Mesenchymal stem cell (in vitro differentiated cells and primary cell): ENCODE results near the gene UROD.
"Not testable (repeated sequence)": the region's sequence is repeated elsewhere in the genome, so short reads cannot be mapped to it uniquely, and the experiment has no call there.

ENCODE experiments used
- DNase-seq: peaks from one replicate; pipeline ENCODE4 v3.0.0-alpha.2; 2013
- H2AFZ ChIP-seq: one replicate; pipeline ENCODE4 v1.6.1; 2013; ENCODE audit warnings: low read depth, mild to moderate bottlenecking, control low read depth, inconsistent platforms, low read length, moderate library complexity
- H2AK5ac ChIP-seq: 2 replicates; pipeline ENCODE4 v1.6.1; 2013; ENCODE audit warnings: low read length, moderate library complexity, mild to moderate bottlenecking, inconsistent platforms; ENCODE audit not compliant: severe bottlenecking
- H2BK120ac ChIP-seq: one replicate; pipeline ENCODE4 v1.6.1; 2013; ENCODE audit warnings: low read depth, mild to moderate bottlenecking, inconsistent platforms, low read length, moderate library complexity
- H2BK12ac ChIP-seq, 2 experiments: one replicate each; pipeline ENCODE4 v1.6.1; 2013; ENCODE audit warnings: inconsistent platforms in 2 of 2, low read length in 2 of 2, mild to moderate bottlenecking in 2 of 2, moderate library complexity in 2 of 2, control low read depth in 1 of 2
- H2BK15ac ChIP-seq: one replicate; pipeline ENCODE4 v1.6.1; 2013; ENCODE audit warnings: mild to moderate bottlenecking, low read depth, inconsistent platforms; ENCODE audit not compliant: poor library complexity, severe bottlenecking
- H2BK5ac ChIP-seq: 2 replicates; pipeline ENCODE4 v1.6.1; 2013; ENCODE audit warnings: low read depth, mild to moderate bottlenecking, low read length, control low read depth, inconsistent platforms; ENCODE audit not compliant: poor library complexity, severe bottlenecking
- H3K14ac ChIP-seq, 2 experiments: one replicate each; pipeline ENCODE4 v1.6.1; 2013; ENCODE audit warnings: inconsistent platforms in 2 of 2, low read length in 2 of 2, control low read depth in 1 of 2, mild to moderate bottlenecking in 1 of 2, moderate library complexity in 1 of 2
- H3K18ac ChIP-seq, 2 experiments: one replicate each; pipeline ENCODE4 v1.6.1; 2013; ENCODE audit warnings: inconsistent platforms in 2 of 2, low read length in 2 of 2, control low read depth in 1 of 2, low read depth in 1 of 2, mild to moderate bottlenecking in 1 of 2
- H3K23ac ChIP-seq, 2 experiments: one replicate each; pipeline ENCODE4 v1.6.1; 2013; ENCODE audit warnings: inconsistent platforms in 2 of 2, low read length in 2 of 2, mild to moderate bottlenecking in 2 of 2, moderate library complexity in 2 of 2, control low read depth in 1 of 2
- H3K27ac ChIP-seq: 2 replicates; pipeline ENCODE4 v1.5.1; 2013; ENCODE audit warnings: mild to moderate bottlenecking, moderate library complexity, low read length, control low read depth, inconsistent platforms; ENCODE audit not compliant: poor library complexity, severe bottlenecking
- H3K27me3 ChIP-seq, 2 experiments: 2 replicates each; pipeline versions ENCODE4 v1.6.1 to v1.7.0; 2013; ENCODE audit warnings: low read length in 2 of 2, mild to moderate bottlenecking in 2 of 2, moderate library complexity in 2 of 2, control low read depth in 1 of 2, inconsistent platforms in 1 of 2; ENCODE audit not compliant: control insufficient read depth in 1 of 2, insufficient read depth in 1 of 2
- H3K36me3 ChIP-seq, 2 experiments: 2 replicates each; pipeline versions ENCODE4 v1.6.1 to v1.7.0; 2013; ENCODE audit warnings: low read length in 2 of 2, control low read depth in 1 of 2, inconsistent platforms in 1 of 2, low read depth in 1 of 2, mild to moderate bottlenecking in 1 of 2; ENCODE audit not compliant: insufficient read depth in 2 of 2, control insufficient read depth in 1 of 2
- H3K4ac ChIP-seq, 2 experiments: one replicate each; pipeline ENCODE4 v1.6.1; 2013; ENCODE audit warnings: inconsistent platforms in 2 of 2, low read length in 2 of 2, mild to moderate bottlenecking in 2 of 2, moderate library complexity in 2 of 2, control low read depth in 1 of 2, low read depth in 1 of 2
- H3K4me1 ChIP-seq: 2 replicates; pipeline ENCODE4 v1.6.1; 2013; ENCODE audit warnings: low read depth, low read length, control low read depth; ENCODE audit not compliant: control insufficient read depth, insufficient read depth
- H3K4me2 ChIP-seq: 2 replicates; pipeline ENCODE4 v1.6.1; 2013; ENCODE audit warnings: low read length, mild to moderate bottlenecking, inconsistent platforms; ENCODE audit not compliant: poor library complexity, severe bottlenecking
- H3K4me3 ChIP-seq, 2 experiments: 2 replicates each; pipeline versions ENCODE4 v1.5.1 to v1.7.0; 2013; ENCODE audit warnings: low read length in 2 of 2, mild to moderate bottlenecking in 2 of 2, control low read depth in 1 of 2, low read depth in 1 of 2; ENCODE audit not compliant: insufficient read depth in 1 of 2
- H3K79me1 ChIP-seq: replicated peaks from 2 replicates; pipeline ENCODE4 v1.6.1; 2013; ENCODE audit warnings: mild to moderate bottlenecking, control low read depth, low read length, inconsistent platforms; ENCODE audit not compliant: poor library complexity, severe bottlenecking
- H3K9ac ChIP-seq: 2 replicates; pipeline ENCODE4 v1.7.0; 2013; ENCODE audit warnings: mild to moderate bottlenecking, low read length, moderate library complexity
- H3K9me3 ChIP-seq: 2 replicates; pipeline ENCODE4 v1.7.0; 2013; ENCODE audit warnings: mild to moderate bottlenecking, low read length; ENCODE audit not compliant: control insufficient read depth
- H4K8ac ChIP-seq: one replicate; pipeline ENCODE4 v1.6.1; 2013; ENCODE audit warnings: inconsistent platforms, mild to moderate bottlenecking, low read length, moderate library complexity
- H4K91ac ChIP-seq: one replicate; pipeline ENCODE4 v1.6.1; 2013; ENCODE audit warnings: mild to moderate bottlenecking, low read length, inconsistent platforms
- WGBS: methylation state at CpG from one replicate; pipeline ENCODE4 v1.1.7; 2013; ENCODE audit warnings: mixed read lengths; 5-methylcytosine and 5-hydroxymethylcytosine counted together

UROD gene

GRCh38 chr1:45001011-45001481 is 11.0 kb upstream of the UROD start:
- no peak overlapping the region for H2AK5ac ChIP-seq

GRCh38 chr1:45001576-45001975 is 10.5 kb upstream of the UROD start:
- H2BK12ac ChIP-seq, H3K14ac ChIP-seq, H3K9me3 ChIP-seq, H4K8ac ChIP-seq, DNase-seq, H3K4ac ChIP-seq, H3K79me1 ChIP-seq, H2BK5ac ChIP-seq, H3K9ac ChIP-seq, H2BK120ac ChIP-seq, H3K18ac ChIP-seq, H3K27me3 ChIP-seq, H3K4me1 ChIP-seq, H3K4me3 ChIP-seq, H2AFZ ChIP-seq, H2BK15ac ChIP-seq, H3K23ac ChIP-seq, H4K91ac ChIP-seq, H2AK5ac ChIP-seq, H3K27ac ChIP-seq, H3K4me2 ChIP-seq: not testable (repeated sequence)
- H3K36me3 ChIP-seq, result peaks cover 48 to 57% of the 10 kb centered on the region in 2 experiments
- 92% methylated on average over 8 of the region's 8 CpGs for WGBS

More at GRCh38 chr1:45001011-45001481, 11.0 kb upstream of the UROD start:
- H2BK15ac ChIP-seq, result no peak overlapping the region
- peak overlapping the region in 1 of 2 experiments; percentile 72 for H3K14ac ChIP-seq
- H3K9me3 ChIP-seq, result no peaks in the 10 kb centered on the region
- no peak overlapping the region for H3K4ac ChIP-seq
- no peaks in the 10 kb centered on the region for H3K4me1 ChIP-seq
- peak overlapping the region; percentile 0 for H4K8ac ChIP-seq
- DNase-seq, result no peak
- no peak overlapping the region for H2BK12ac ChIP-seq
- WGBS, result 89% methylated on average over 6 of the region's 7 CpGs
- H3K23ac ChIP-seq, result no peak overlapping the region
- H3K18ac ChIP-seq, result no peak overlapping the region
- no peak overlapping the region for H2BK120ac ChIP-seq
- H3K4me2 ChIP-seq, result no peak overlapping the region
- no peaks in the 10 kb centered on the region for H3K79me1 ChIP-seq
- peaks cover 44 to 52% of the 10 kb centered on the region in 2 experiments for H3K36me3 ChIP-seq
- H2AFZ ChIP-seq, result no peak overlapping the region
- H3K9ac ChIP-seq, result no peak overlapping the region
- no peak overlapping the region for H3K4me3 ChIP-seq
- H3K27me3 ChIP-seq, result no peaks in the 10 kb centered on the region
- H3K27ac ChIP-seq, result no peak overlapping the region
- H2BK5ac ChIP-seq, result no peak overlapping the region
- no peak overlapping the region for H4K91ac ChIP-seq

- Histone ChIP-seq H4K91ac (no peak overlapping the region), H3K36me3 (peaks cover 62 to 71% of the 10 kb centered on the region in 2 experiments), H2BK12ac (no peak overlapping the region), H3K4me1 (no peaks in the 10 kb centered on the region), H3K79me1 (peaks cover 8% of the 10 kb centered on the region), H3K18ac (no peak overlapping the region), H3K9ac (no peak overlapping the region), H3K23ac (no peak overlapping the region), H2AFZ (no peak overlapping the region), H2BK5ac (no peak overlapping the region), H3K9me3 (no peaks in the 10 kb centered on the region), H2BK15ac (no peak overlapping the region), H2AK5ac (no peak overlapping the region), H3K4me3 (no peak overlapping the region), H3K14ac (no peak overlapping the region), H3K4me2 (no peak overlapping the region), H2BK120ac (no peak overlapping the region), H3K27ac (no peak overlapping the region), H3K4ac (no peak overlapping the region), H3K27me3 (no peaks in the 10 kb centered on the region), H4K8ac (no peak overlapping the region)
- no peak for DNase-seq
- WGBS, result 96% methylated on average over 17 of the region's 17 CpGs
These were observed 9.1 kb upstream of the UROD start for GRCh38 chr1:45002650-45003645.

DNA sequence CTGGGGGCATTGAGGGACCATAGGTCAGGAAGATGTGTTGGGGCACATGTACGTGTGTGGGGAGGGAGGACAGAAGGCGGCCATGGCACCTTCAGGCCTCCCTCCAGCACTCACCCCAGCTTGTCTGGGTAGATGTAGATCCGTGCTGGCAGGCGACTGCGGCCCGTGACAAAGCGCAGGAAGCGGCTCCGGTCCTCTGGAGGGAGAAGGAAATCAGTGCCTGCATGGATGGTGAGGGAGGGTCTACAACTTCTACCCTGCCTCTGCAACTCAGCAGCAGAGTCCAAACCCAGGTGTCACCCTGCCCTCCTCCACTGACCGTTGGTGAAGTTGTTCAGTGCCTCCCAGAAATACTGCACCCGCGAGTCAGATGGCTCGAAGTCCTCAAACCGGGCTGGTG is 8.3 kb upstream of the UROD start:
- no peak overlapping the region for H2AK5ac ChIP-seq
- no peaks in the 10 kb centered on the region for H3K27me3 ChIP-seq
- H2BK5ac ChIP-seq, result no peak overlapping the region
- H3K4ac ChIP-seq, result no peak overlapping the region
- no peak overlapping the region for H3K27ac ChIP-seq
- no peak overlapping the region for H4K91ac ChIP-seq
- no peaks in the 10 kb centered on the region for H3K4me1 ChIP-seq
- H2BK120ac ChIP-seq, result no peak overlapping the region
- H4K8ac ChIP-seq, result no peak overlapping the region
- H3K23ac ChIP-seq, result no peak overlapping the region
- no peak overlapping the region for H3K9ac ChIP-seq
- no peak overlapping the region for H3K14ac ChIP-seq
- no peak overlapping the region for H3K4me3 ChIP-seq
- DNase-seq, result no peak
- no peak overlapping the region for H3K18ac ChIP-seq
- no peak overlapping the region for H2BK12ac ChIP-seq
- no peak overlapping the region for H3K4me2 ChIP-seq
- no peak overlapping the region for H2AFZ ChIP-seq
- no peaks in the 10 kb centered on the region for H3K9me3 ChIP-seq
- 96% methylated on average over 5 of the region's 14 CpGs for WGBS
- peaks cover 70 to 79% of the 10 kb centered on the region in 2 experiments for H3K36me3 ChIP-seq
- peaks cover 16% of the 10 kb centered on the region for H3K79me1 ChIP-seq
- no peak overlapping the region for H2BK15ac ChIP-seq
